Right atrium auricular region (tissue), 2 donors: ENCODE measurements around the gene RTKN2. TPM values are rescaled to one million over a fixed set of nuclear protein-coding genes. Genes with fewer than 3 reads are reported as not detected.

Experiments used
- DNase-seq: peaks from one replicate; pipeline ENCODE4 v3.0.0-alpha.2; 2019; ENCODE audit warnings: low spot score
- H3K27ac ChIP-seq, 2 donors: fragments of 200-600 bp; sonication (generic); 1 replicate in 1 of 2; 2 replicates in 1 of 2; pipeline ENCODE4 v1.5.1; 2016 to 2019
- H3K27me3 ChIP-seq, 2 donors: fragments of 200-600 bp; sonication (generic); one replicate each; pipeline versions ENCODE4 v1.5.1 to v1.6.0; 2017 to 2019
- H3K36me3 ChIP-seq: fragments of 200-600 bp; sonication (generic); one replicate; pipeline ENCODE4 v1.5.1; 2016
- H3K4me1 ChIP-seq, 2 donors: fragments of 200-600 bp; sonication (generic); one replicate each; pipeline versions ENCODE4 v1.5.1 to v1.6.0; 2017 to 2019
- H3K4me3 ChIP-seq, 2 donors: fragments of 200-600 bp; sonication (generic); 1 replicate in 1 of 2; 2 replicates in 1 of 2; pipeline ENCODE4 v1.5.1; 2017 to 2019; ENCODE audit warnings: mild to moderate bottlenecking in 1 of 2, moderate library complexity in 1 of 2
- H3K9me3 ChIP-seq, 2 donors: fragments of 200-600 bp; sonication (generic); one replicate each; pipeline ENCODE4 v1.5.1; 2019
- total RNA-seq, 2 donors: library from RNA; depleted of rRNA; stranded (reverse); fragments of >200 nt; gene quantifications; one replicate each; pipeline ENCODE4 v1.1.0, GENCODE V29; 2016
- TF ChIP-seq, protein P1 (sequence below), 2 donors: fragments of 200-600 bp; sonication (generic); IDR thresholded peaks; one replicate each; pipeline ENCODE4 v1.5.1; 2019; ENCODE audit warnings: antibody characterized with exemption in 2 of 2

The RTKN2 gene
- total RNA-seq, 2 donors from 2014 or later, result 0.08 to 0.15 TPM

DNA sequence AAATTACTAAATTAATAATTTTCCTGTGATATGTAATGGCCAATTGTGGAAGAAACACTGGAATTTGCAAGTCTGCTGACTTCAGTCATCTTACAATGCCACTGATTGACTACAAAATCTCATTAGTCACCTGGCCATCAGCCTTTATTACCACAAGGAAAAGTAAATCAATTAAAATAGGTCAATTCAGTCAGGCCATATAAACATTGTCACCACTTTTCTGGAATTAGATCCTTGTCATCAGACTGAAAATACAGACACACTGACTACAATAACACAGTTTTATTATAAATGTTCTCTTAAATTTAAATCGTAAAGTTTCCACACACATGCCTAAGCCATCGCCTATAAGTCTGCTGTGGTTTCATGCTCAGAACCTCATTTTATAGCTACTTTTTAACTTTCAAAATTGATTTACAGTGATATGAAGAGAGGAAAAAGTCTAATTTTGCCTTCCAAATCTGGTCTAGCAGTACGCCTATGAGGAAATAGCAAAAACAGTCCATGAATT, 54.2 kb downstream of the RTKN2 start:
- DNase-seq, result no peak
- Histone ChIP-seq H3K9me3 (no peaks in the 10 kb centered on the region), H3K27ac (no peak overlapping the region), H3K27me3 (peaks cover 0 to 4% of the 10 kb centered on the region in 2 donors), H3K4me3 (no peak overlapping the region), H3K36me3 (no peaks in the 10 kb centered on the region), H3K4me1 (no peaks in the 10 kb centered on the region)
- TF ChIP-seq, protein P1, sequence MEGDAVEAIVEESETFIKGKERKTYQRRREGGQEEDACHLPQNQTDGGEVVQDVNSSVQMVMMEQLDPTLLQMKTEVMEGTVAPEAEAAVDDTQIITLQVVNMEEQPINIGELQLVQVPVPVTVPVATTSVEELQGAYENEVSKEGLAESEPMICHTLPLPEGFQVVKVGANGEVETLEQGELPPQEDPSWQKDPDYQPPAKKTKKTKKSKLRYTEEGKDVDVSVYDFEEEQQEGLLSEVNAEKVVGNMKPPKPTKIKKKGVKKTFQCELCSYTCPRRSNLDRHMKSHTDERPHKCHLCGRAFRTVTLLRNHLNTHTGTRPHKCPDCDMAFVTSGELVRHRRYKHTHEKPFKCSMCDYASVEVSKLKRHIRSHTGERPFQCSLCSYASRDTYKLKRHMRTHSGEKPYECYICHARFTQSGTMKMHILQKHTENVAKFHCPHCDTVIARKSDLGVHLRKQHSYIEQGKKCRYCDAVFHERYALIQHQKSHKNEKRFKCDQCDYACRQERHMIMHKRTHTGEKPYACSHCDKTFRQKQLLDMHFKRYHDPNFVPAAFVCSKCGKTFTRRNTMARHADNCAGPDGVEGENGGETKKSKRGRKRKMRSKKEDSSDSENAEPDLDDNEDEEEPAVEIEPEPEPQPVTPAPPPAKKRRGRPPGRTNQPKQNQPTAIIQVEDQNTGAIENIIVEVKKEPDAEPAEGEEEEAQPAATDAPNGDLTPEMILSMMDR (IDR thresholded peaks at IDR 0.05), result no peak

DNA sequence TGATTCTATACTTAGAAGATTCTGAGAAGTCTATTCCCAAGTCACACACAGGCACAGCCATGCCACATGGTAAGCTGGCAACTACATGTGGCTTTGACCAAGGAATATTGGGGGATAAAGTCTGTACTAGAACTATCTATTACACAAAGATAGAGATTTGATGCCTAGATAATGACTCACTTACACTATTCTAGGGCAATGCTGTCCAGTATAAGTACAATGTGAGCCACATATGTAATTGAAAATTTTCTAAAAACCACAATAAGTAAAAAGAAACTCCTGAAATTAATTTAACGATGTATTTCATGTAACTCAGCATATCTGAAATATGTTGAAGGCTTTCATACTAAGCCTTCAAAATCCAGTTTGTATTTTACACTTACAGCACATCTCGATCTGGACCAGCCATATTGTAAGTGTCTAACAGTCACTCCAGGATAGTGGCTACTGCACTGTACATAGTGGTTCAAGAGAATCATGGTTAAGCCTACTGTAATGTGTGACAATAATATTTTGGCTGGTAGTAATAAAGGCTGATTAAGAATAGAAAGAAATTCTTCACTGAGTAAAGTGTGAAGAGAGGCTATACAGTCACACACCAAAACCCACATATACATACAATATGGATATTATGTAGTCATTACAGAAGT, 62.8 kb downstream of the RTKN2 start:
- no peak overlapping the region for H3K27ac ChIP-seq
- no peak overlapping the region for H3K4me3 ChIP-seq
- no peaks in the 10 kb centered on the region for H3K4me1 ChIP-seq
- no peaks in the 10 kb centered on the region for H3K9me3 ChIP-seq
- H3K27me3 ChIP-seq, result no peaks in the 10 kb centered on the region
- no peak for DNase-seq
- no peaks in the 10 kb centered on the region for H3K36me3 ChIP-seq
- TF ChIP-seq, protein P1 (IDR thresholded peaks at IDR 0.05), result no peak

DNA sequence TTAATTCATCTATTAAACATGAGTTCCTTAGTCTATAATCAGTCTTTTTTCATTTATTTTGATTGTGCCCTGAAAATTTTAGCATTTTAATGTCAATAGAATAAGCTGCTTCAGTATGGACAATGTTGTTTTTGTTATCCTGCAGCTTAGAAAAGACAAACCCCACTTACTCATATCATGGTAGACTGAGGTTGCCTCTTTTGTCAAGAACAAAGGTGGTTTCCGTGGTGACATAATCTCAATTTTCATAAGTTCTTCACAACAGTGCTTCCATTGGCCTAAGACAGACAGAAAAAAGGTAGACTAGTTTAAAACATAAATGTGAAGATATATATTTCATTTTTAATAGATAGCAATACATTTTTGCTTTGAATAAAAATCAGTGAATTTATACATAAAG, 69.1 kb downstream of the RTKN2 start:
- no peak for DNase-seq
- Histone ChIP-seq H3K4me3 (no peak overlapping the region), H3K27ac (no peak overlapping the region), H3K27me3 (no peaks in the 10 kb centered on the region), H3K36me3 (no peaks in the 10 kb centered on the region), H3K9me3 (no peaks in the 10 kb centered on the region), H3K4me1 (no peaks in the 10 kb centered on the region)
- TF ChIP-seq, protein P1 (IDR thresholded peaks at IDR 0.05), result no peak

DNA sequence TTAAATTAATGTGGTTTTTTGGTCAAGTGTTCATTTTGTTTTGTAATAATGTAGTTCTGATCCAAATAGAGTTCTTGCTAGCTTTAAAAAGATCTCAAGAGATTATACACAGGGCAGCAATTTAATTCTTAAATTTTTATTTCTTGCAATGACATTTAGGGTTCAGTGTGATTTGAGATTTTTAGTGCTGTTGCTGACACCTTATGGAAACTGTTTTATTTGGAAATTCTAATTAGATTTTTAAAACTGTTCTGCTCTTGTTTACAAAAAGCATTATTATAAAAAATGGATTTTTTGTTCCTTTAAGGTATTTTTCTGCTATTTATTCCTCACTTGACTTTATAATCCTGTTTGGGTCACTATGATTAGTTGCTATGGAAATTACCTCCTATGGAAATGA, 72.1 kb downstream of the RTKN2 start:
- Histone ChIP-seq H3K27me3 (no peaks in the 10 kb centered on the region), H3K4me1 (no peaks in the 10 kb centered on the region), H3K36me3 (no peaks in the 10 kb centered on the region), H3K27ac (no peak overlapping the region), H3K4me3 (no peak overlapping the region), H3K9me3 (no peaks in the 10 kb centered on the region)
- DNase-seq, result no peak
- TF ChIP-seq, protein P1 (IDR thresholded peaks at IDR 0.05), result no peak

DNA sequence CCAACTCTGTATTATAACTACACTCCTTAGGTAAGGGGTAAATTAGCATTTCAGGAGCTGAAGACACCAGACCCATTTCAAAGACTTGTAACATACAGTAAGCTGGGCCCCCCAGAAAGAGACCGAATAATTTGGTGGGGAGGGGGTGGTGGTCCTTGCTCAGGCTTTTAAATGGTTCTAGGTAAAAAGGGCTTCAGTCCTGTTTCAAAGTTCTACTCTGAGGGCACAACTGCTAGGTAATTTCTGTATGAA, 73.0 kb downstream of the RTKN2 start:
- no peaks in the 10 kb centered on the region for H3K9me3 ChIP-seq
- TF ChIP-seq, protein P1 (IDR thresholded peaks at IDR 0.05), result no peak
- H3K36me3 ChIP-seq, result no peaks in the 10 kb centered on the region
- no peak overlapping the region for H3K27ac ChIP-seq
- H3K27me3 ChIP-seq, result no peaks in the 10 kb centered on the region
- H3K4me1 ChIP-seq, result no peaks in the 10 kb centered on the region
- no peak for DNase-seq
- no peak overlapping the region for H3K4me3 ChIP-seq
